MM.1S (cell line): ENCODE measurements around the gene ERCC6.

Source experiments
- CTCF ChIP-seq: fragments of 300-600 bp; sonication (generic); IDR thresholded peaks from 2 replicates; pipeline ENCODE4 v1.5.1; 2016; ENCODE audit warnings: antibody characterized with exemption, low read length, mixed read lengths
- EZH2 ChIP-seq: fragments of 300-600 bp; sonication (generic); optimal IDR thresholded peaks from 2 replicates; pipeline ENCODE3; 2017; ENCODE audit warnings: low read depth, mild to moderate bottlenecking, antibody characterized with exemption, low read length, mixed read lengths
- EZH2phosphoT487 ChIP-seq: fragments of 300-600 bp; sonication (generic); IDR thresholded peaks from 2 replicates; pipeline ENCODE4 v1.6.1; 2018; ENCODE audit warnings: antibody characterized with exemption, low read length

GRCh38 chr10:49557681-49558080 lies 18.8 kb upstream of the ERCC6 start:
- TF ChIP-seq CTCF (no peak), EZH2 (no peak), EZH2phosphoT487 (no peak)
